SK-N-MC (cell line): ENCODE measurements around the gene HECTD4.

ENCODE experiments used
- EZH2 ChIP-seq: fragments of 200-600 bp; sonication (generic); IDR thresholded peaks from one replicate; pipeline ENCODE4 v1.6.1; 2017; ENCODE audit warnings: antibody characterized with exemption
- POLR2AphosphoS5 ChIP-seq: IDR thresholded peaks from 2 replicates; pipeline ENCODE4 v1.6.1; 2012; ENCODE audit warnings: mild to moderate bottlenecking, low read depth, low read length, borderline replicate concordance

- TF ChIP-seq EZH2 = no peak
- TF ChIP-seq POLR2AphosphoS5 = no peak
Measured at GRCh38 chr12:112393328-112393727, 11.1 kb upstream of the HECTD4 start.
